ENCODE measurements around the gene ITGB8. TPM values are rescaled to one million over a fixed set of nuclear protein-coding genes. Genes with fewer than 3 reads are reported as not detected.

The ITGB8 gene
- total and polyA plus RNA-seq, 12 donors: 0.46 to 10.7 (median 2.5) TPM

- ATAC-seq (peak; percentile 69 to 97 (median 92)), DNase-seq (peak; percentile 55 to 69)
- peak overlapping the region in 9 of 10 donors; percentile 26 to 75 (median 50) for H3K27ac ChIP-seq
- H3K36me3 ChIP-seq: no peaks in the 10 kb centered on the region
- TF ChIP-seq CTCF (IDR thresholded peaks at IDR 0.05): no peak
- WGBS, 2 donors: 17 to 28% methylated on average over 5 of the region's 5 CpGs
- no peaks in the 10 kb centered on the region for H3K27me3 ChIP-seq
- H3K9me3 ChIP-seq: no peaks in the 10 kb centered on the region
- peaks cover 0 to 39% (median 24%) of the 10 kb centered on the region in 9 donors for H3K4me1 ChIP-seq
- H3K4me3 ChIP-seq: no peak overlapping the region
- intact Hi-C loops (cut with DNase I): loop anchor here in 4 of 10 donors (10.0 kb wide), 1 partner anchor 73 kb away; the partner anchor contains the start of gene ITGB8 (in 4 of the 4)
Measured at GRCh38 chr7:20407585-20408466, 77.1 kb downstream of the ITGB8 start.

GRCh38 chr7:20408467-20408826 lies 77.7 kb downstream of the ITGB8 start:
- intact Hi-C loops (cut with DNase I): loop anchor here in 4 of 10 donors (10.0 kb wide), 1 partner anchor 74 kb away; the partner anchor contains the start of gene ITGB8 (in 4 of the 4)
- DNase-seq: peak in 1 of 2 donors; percentile 22

GRCh38 chr7:20409961-20410360 lies 79.3 kb downstream of the ITGB8 start:
- 89 to 92% methylated on average over 5 of the region's 5 CpGs for WGBS, 2 donors
- Histone ChIP-seq H3K4me3 (no peak overlapping the region), H3K4me1 (peaks cover 0 to 30% (median 15%) of the 10 kb centered on the region in 9 donors), H3K27ac (no peak overlapping the region), H3K27me3 (no peaks in the 10 kb centered on the region), H3K9me3 (no peaks in the 10 kb centered on the region), H3K36me3 (no peaks in the 10 kb centered on the region)
- ATAC-seq: no peak
- intact Hi-C loops (cut with DNase I): loop anchor here in 4 of 10 donors (10.0 kb wide), 1 partner anchor 75 kb away; the partner anchor contains the start of gene ITGB8 (in 4 of the 4)
- no peak for TF ChIP-seq CTCF (IDR thresholded peaks at IDR 0.05)
- DNase-seq: no peak

More at GRCh38 chr7:20408467-20408826, 77.7 kb downstream of the ITGB8 start:
- H3K9me3 ChIP-seq: no peaks in the 10 kb centered on the region
- H3K36me3 ChIP-seq: no peaks in the 10 kb centered on the region
- H3K4me3 ChIP-seq: no peak overlapping the region
- TF ChIP-seq CTCF (IDR thresholded peaks at IDR 0.05): no peak
- peak; percentile 58 to 93 (median 86) for ATAC-seq
- WGBS, 2 donors: 26 to 46% methylated on average over 2 of the region's 2 CpGs
- peaks cover 0 to 33% (median 19%) of the 10 kb centered on the region in 9 donors for H3K4me1 ChIP-seq
- H3K27me3 ChIP-seq: no peaks in the 10 kb centered on the region
- H3K27ac ChIP-seq: peak overlapping the region in 9 of 10 donors; percentile 21 to 75 (median 50)

GRCh38 chr7:20411372-20411771 lies 80.7 kb downstream of the ITGB8 start:
- no peak for DNase-seq
- H3K27me3 ChIP-seq: no peaks in the 10 kb centered on the region
- 86 to 87% methylated on average over 2 of the region's 2 CpGs for WGBS, 2 donors
- no peaks in the 10 kb centered on the region for H3K9me3 ChIP-seq
- H3K36me3 ChIP-seq: no peaks in the 10 kb centered on the region
- TF ChIP-seq CTCF (IDR thresholded peaks at IDR 0.05): no peak
- ATAC-seq: no peak
- H3K27ac ChIP-seq: no peak overlapping the region
- intact Hi-C loops (cut with DNase I): no loop called here
- H3K4me1 ChIP-seq: peaks cover 0 to 30% (median 15%) of the 10 kb centered on the region in 9 donors
- no peak overlapping the region for H3K4me3 ChIP-seq
